ENCODE data around the gene ARG2. TPM values are rescaled to one million over a fixed set of nuclear protein-coding genes. Genes with fewer than 3 reads are reported as not detected.

Gene ARG2
- total RNA-seq = 9.6 and 13.2 TPM in 2 replicates

GRCh38 chr14:67619446-67620216 is at the start of gene ARG2:
ARG2 (plus strand) TSS chr14:67619920; CDS start chr14:67619978, 58 bp downstream.

GRCh38 chr14:67599698-67600561 is 19.8 kb upstream of the ARG2 start, which contains the start of gene PIGH:
PIGH (minus strand) TSS chr14:67600268; CDS start chr14:67600203, 65 bp downstream.

GRCh38 chr14:67674480-67675218 is 54.9 kb downstream of the ARG2 start, which contains the start of gene VTI1B:
VTI1B (minus strand) TSS chr14:67674632; CDS start chr14:67674489, 143 bp downstream.

GRCh38 chr14:67695394-67695949 is 75.8 kb downstream of the ARG2 start, which contains the start of gene RDH11:
RDH11 (minus strand) TSS chr14:67695764; CDS start chr14:67695703, 61 bp downstream.

Other genes with a start within 250 kb of the ARG2 start
- gene PLEK2, start 207.8 kb upstream of the ARG2 start, total RNA-seq = 28.0 and 29.5 TPM in 2 replicates
- gene TMEM229B, start 131.2 kb upstream of the ARG2 start, total RNA-seq = 6.9 and 8.1 TPM in 2 replicates
- 0.05 and 0.13 TPM in 2 replicates for gene PLEKHH1, start 86.6 kb upstream of the ARG2 start, total RNA-seq
- gene PIGH, start 19.7 kb upstream of the ARG2 start, total RNA-seq = 10.3 and 13.0 TPM in 2 replicates
- 40.8 and 45.3 TPM in 2 replicates for gene VTI1B, start 54.7 kb downstream of the ARG2 start, total RNA-seq
- gene RDH11, start 75.8 kb downstream of the ARG2 start, total RNA-seq = 65.0 and 65.8 TPM in 2 replicates
- gene RDH12, start 82.0 kb downstream of the ARG2 start, total RNA-seq = not detected in 2 replicates
- 17.6 and 22.8 TPM in 2 replicates for gene ZFYVE26, start 196.7 kb downstream of the ARG2 start, total RNA-seq
- gene RAD51B, start 199.9 kb downstream of the ARG2 start, total RNA-seq = 8.1 and 9.1 TPM in 2 replicates

All from mammary microvascular endothelial cell (primary cell).